GM23248 (cell line): Measurements from ENCODE around the gene NME4.

ENCODE experiments used
- EZH2 ChIP-seq: fragments of 200-600 bp; sonication (generic); IDR thresholded peaks from 2 replicates; pipeline ENCODE4 v1.6.1; 2018; ENCODE audit warnings: antibody characterized with exemption, mild to moderate bottlenecking; ENCODE audit not compliant: insufficient read depth, poor library complexity, severe bottlenecking
- EZH2phosphoT487 ChIP-seq: fragments of 200-600 bp; sonication (generic); IDR thresholded peaks from 2 replicates; pipeline ENCODE4 v1.6.1; 2018; ENCODE audit warnings: antibody characterized with exemption, moderate library complexity, mild to moderate bottlenecking, low read depth; ENCODE audit not compliant: insufficient read depth

GRCh38 chr16:397135-397661 lies at the start of gene NME4:
- TF ChIP-seq EZH2 (no peak), EZH2phosphoT487 (no peak)
